Measurements from ENCODE around the gene MIGA2. TPM values are rescaled to one million over a fixed set of nuclear protein-coding genes. Genes with fewer than 3 reads are reported as not detected.
A peak's percentile ranks its signal among the peaks of the same experiment; 100 is the strongest.

The MIGA2 gene
- total RNA-seq, 1 donor from 2014 or later = 19.7 TPM

DNA sequence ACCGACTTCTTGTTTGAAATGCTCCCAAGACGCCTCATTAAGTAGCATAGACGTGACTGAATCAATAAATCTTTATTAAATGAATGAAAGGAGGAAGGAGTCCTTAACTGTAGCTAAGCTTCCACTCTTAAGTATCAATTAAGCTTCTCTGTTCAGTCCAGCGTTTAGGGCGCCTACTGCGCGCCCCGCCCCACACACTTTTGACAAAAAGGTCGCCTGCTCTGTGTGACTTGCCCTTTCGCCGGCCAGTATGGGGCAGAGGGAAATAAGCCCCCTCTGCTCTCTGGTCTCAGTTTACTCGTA, 43.8 kb downstream of the MIGA2 start:
- H3K27ac Mint-ChIP-seq (ENCODE audit: unreplicated experiment) = peak overlapping the region; percentile 59
- H3K36me3 Mint-ChIP-seq (ENCODE audit: low read depth) = no peaks in the 10 kb centered on the region
- no peak for TF ChIP-seq CTCF (IDR thresholded peaks at IDR 0.05)
- H3K4me1 Mint-ChIP-seq (ENCODE audit: low read depth) = peaks cover 21% of the 10 kb centered on the region
- no peaks in the 10 kb centered on the region for H3K9me3 Mint-ChIP-seq (ENCODE audit: low read depth)
- H3K4me3 Mint-ChIP-seq (ENCODE audit: unreplicated experiment) = peak overlapping the region; percentile 78
- no peaks in the 10 kb centered on the region for H3K27me3 Mint-ChIP-seq (ENCODE audit: low read depth)
- no peak for DNase-seq (ENCODE audit: low spot score)

DNA sequence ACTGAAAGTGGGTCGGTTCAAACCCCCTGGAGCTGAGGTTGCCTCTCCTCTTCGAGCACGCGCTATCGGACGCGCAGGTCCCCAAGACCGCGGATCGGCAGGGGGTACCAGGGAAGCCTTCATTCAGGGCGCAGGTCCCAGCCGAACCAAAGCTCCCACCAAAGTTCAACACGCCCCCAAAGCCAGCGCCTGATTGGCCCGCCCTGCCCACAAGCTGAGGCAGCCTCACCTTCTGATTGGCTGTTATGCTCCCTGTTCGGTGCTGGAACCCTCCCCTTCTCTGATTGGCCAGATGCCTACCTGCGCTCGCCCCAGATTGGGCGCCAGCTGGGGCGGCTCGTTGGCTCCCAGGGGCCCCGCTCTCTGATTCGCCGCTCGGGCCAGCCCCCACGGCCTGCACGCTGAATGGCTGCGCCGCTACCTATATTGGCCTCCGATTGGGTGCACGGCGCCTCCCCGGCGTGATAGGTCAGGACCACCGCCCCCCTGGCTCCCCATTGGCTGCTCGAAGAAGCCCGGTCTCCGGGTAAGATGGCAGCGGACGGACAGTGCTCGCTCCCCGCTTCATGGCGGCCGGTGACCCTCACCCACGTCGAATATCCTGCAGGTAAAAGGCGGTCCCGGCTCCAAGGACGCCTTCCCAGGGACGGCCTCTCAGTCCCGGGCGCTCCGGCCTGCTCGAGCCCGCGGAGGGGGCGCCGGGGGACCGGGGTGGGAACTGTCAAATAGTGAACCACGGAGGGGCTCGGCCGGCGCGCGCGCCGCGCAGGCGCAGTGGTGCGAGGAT, 44.4 kb downstream of the MIGA2 start, which contains the start of gene DOLPP1:
Gene DOLPP1, plus strand, starts transcription at position 511 of the 787 bp plus-strand sequence. Its CDS starts 21 bp downstream, at position 532.
- H3K27me3 Mint-ChIP-seq (ENCODE audit: low read depth) = no peaks in the 10 kb centered on the region
- H3K4me1 Mint-ChIP-seq (ENCODE audit: low read depth) = peaks cover 18% of the 10 kb centered on the region
- peak within 1 kb of the TSS; percentile 68 for H3K27ac Mint-ChIP-seq (ENCODE audit: unreplicated experiment)
- peak within 1 kb of the TSS; percentile 78 for H3K4me3 Mint-ChIP-seq (ENCODE audit: unreplicated experiment)
- H3K36me3 Mint-ChIP-seq (ENCODE audit: low read depth) = no peaks in the 10 kb centered on the region
- H3K9me3 Mint-ChIP-seq (ENCODE audit: low read depth) = no peaks in the 10 kb centered on the region
- TF ChIP-seq CTCF (IDR thresholded peaks at IDR 0.05) = no peak
- peak; percentile 100 for DNase-seq (ENCODE audit: low spot score)

- DNase-seq (ENCODE audit: low spot score) = no peak
- H3K4me1 Mint-ChIP-seq (ENCODE audit: low read depth) = peaks cover 18% of the 10 kb centered on the region
- TF ChIP-seq CTCF (IDR thresholded peaks at IDR 0.05) = no peak
- H3K27ac Mint-ChIP-seq (ENCODE audit: unreplicated experiment) = peak overlapping the region; percentile 17
- no peaks in the 10 kb centered on the region for H3K36me3 Mint-ChIP-seq (ENCODE audit: low read depth)
- H3K9me3 Mint-ChIP-seq (ENCODE audit: low read depth) = no peaks in the 10 kb centered on the region
- H3K4me3 Mint-ChIP-seq (ENCODE audit: unreplicated experiment) = peak overlapping the region; percentile 78
- H3K27me3 Mint-ChIP-seq (ENCODE audit: low read depth) = no peaks in the 10 kb centered on the region
Observed at GRCh38 chr9:129081388-129081904, 45.0 kb downstream of the MIGA2 start.

DNA sequence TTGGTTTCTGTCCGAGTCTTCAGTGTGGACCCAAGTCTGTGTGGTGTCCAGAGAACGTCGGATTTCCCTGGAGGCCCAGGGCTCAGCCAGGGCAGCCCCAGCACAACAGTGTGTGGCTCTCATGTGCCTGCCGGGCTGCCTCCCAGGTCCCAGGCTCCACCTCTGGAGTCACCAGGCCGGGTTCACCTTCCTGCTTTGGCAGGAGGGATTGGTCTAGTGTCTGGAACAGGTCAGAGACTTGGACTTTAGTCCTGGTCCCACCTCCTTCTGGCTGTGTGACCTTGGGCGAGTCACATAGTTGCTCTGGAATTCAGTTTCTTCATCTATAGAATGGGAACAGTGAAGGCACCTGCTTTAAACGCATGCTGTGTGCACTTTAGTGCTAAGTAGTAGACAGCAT, 47.7 kb downstream of the MIGA2 start:
- Mint-ChIP-seq H3K27ac (ENCODE audit: unreplicated experiment) (no peak overlapping the region), H3K27me3 (ENCODE audit: low read depth) (no peaks in the 10 kb centered on the region)

GRCh38 chr9:129089246-129089645, 52.8 kb downstream of the MIGA2 start:
- H3K4me1 Mint-ChIP-seq (ENCODE audit: low read depth) = peaks cover 7% of the 10 kb centered on the region
- H3K9me3 Mint-ChIP-seq (ENCODE audit: low read depth) = no peaks in the 10 kb centered on the region
- H3K36me3 Mint-ChIP-seq (ENCODE audit: low read depth) = peaks cover 4% of the 10 kb centered on the region
- TF ChIP-seq CTCF (IDR thresholded peaks at IDR 0.05) = no peak
- no peak overlapping the region for H3K4me3 Mint-ChIP-seq (ENCODE audit: unreplicated experiment)
- no peaks in the 10 kb centered on the region for H3K27me3 Mint-ChIP-seq (ENCODE audit: low read depth)
- H3K27ac Mint-ChIP-seq (ENCODE audit: unreplicated experiment) = no peak overlapping the region
- DNase-seq (ENCODE audit: low spot score) = no peak

More for the DNA sequence above, 47.7 kb downstream of the MIGA2 start:
- no peak for DNase-seq (ENCODE audit: low spot score)
- Mint-ChIP-seq H3K9me3 (ENCODE audit: low read depth) (no peaks in the 10 kb centered on the region), H3K4me1 (ENCODE audit: low read depth) (peaks cover 18% of the 10 kb centered on the region), H3K36me3 (ENCODE audit: low read depth) (peaks cover 3% of the 10 kb centered on the region), H3K4me3 (ENCODE audit: unreplicated experiment) (no peak overlapping the region)
- TF ChIP-seq CTCF (IDR thresholded peaks at IDR 0.05) = no peak
